ENCODE measurements around the gene TEF.
"Not testable (repeated sequence)": the region's sequence is repeated elsewhere in the genome, so short reads cannot be mapped to it uniquely, and the experiment has no call there.

The TEF gene

DNA sequence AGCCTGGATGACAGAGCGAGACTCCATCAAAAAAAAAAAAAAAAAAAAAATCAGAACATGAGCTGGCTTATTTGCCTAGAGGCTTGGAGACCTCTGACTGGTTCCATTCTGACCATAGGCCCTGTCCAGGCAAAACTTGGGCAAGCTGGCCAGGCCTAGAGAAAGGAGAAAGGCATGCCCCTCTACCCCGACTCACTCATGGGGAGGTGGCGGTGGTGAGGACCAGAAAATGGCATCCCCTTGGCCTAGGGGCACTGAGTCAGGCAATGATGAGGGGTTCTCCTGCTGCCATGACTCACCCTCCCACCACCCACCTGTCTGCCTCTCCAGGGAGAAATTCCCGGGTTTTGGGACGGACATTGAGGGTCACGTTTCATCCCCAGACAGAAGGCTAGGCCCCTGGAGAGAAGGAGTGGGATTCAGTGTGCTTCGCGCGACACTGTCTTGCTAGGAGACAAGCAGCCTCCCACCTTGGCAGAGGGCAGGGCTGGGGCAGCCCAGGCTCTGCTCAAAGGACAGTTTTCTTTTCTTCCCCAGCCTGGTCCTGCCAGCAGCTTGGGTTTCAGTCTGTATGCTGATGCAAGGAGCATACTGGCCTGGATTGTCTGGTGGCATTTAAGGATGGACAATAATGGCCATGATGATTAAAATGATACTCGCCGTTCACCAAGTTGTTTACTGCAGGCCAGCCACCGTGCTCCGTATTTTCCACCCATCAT is 47.6 kb downstream of the TEF start:
- no peak for DNase-seq (ENCODE audit: low read depth)

DNA sequence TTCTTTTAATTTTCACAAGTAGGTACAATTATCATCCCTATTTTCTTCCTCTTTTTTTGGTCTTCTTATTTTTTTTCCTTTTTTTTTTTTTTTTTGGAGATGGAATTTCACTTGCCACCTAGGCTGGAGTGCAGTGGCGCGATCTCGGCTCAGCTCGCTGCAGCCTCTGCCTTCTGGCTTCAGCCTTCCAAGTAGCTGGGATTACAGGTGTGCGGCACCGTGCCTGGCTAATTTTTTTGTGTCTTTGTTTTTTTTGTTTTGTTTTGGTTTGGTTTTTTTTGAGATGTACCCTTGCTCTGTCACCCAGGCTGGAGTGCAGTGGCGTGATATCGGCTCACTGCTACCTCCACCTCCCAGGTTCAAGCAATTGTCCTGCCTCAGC is 48.2 kb downstream of the TEF start:
- no peak for DNase-seq (ENCODE audit: low read depth)

DNA sequence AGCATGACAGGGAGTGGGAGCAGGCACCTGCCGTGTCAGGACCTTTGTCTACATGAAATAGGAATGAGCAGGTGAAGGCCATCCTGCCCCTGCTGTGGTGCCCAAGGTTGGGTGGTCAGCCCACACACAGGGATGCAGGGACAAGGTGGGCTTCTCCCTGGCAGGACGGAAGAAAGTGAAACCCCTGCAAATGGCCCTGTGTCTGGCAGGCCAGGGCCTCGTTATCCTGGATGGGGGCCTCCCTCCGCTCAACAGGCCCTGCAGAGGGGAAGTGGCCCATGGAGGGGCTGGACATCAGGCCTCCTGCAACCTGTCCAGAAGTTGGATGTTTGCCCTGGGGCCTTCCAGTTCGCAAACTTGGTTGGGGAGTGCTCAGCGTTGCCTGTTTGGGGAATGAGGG is 49.9 kb downstream of the TEF start:
- no peak for DNase-seq (ENCODE audit: low read depth)

DNA sequence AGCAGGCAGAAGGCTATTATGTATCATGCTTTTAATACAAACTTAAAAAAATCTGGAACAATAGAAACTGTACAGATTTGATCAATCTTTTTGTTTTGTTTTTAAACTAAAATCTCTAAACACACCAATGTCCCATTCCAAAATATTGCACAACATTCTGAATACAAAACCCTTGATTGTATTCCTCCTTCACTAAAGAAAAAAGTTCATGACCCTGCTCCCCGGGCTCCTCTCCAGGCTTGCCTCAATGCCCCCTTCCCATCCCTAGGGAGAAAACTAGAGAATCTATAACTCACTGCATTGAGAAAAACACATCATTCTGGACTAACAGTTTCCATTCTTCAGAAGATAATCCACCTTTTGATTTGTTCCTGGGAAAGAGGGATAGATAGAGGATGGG is 51.7 kb downstream of the TEF start:
- DNase-seq (ENCODE audit: low read depth): not testable (repeated sequence)

DNA sequence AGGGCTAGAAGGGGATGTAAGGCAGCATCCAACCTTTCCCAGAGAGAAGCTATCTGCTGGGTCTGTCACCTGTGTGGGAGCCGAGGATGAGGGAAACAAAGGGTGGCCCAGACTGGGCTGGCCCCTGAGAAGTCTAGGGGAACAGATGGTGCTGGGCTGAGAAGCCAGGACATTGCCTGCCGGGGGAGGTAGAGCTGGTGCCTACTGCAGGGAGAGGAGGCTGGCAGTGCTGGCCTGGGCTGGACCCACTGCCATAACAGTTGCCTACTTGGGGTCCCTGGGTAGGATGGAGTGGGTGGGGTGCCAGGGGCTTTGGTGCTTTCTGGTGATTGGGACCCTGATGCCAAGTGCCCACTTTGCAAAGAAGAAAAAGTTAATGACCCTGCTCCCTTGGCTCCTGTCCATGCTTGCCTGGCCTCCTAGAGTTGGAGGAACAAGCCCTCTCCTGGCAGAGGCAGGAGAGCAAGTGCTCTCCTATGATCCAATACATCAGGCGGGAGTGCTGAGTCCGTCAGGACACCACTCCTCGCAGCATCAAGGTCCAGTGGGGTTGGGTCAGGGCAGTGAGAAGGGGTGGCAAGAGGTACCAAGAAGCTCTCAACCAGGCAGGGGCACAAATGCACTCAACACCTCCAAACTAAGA is 52.7 kb downstream of the TEF start:
- DNase-seq (ENCODE audit: low read depth): not testable (repeated sequence)

DNA sequence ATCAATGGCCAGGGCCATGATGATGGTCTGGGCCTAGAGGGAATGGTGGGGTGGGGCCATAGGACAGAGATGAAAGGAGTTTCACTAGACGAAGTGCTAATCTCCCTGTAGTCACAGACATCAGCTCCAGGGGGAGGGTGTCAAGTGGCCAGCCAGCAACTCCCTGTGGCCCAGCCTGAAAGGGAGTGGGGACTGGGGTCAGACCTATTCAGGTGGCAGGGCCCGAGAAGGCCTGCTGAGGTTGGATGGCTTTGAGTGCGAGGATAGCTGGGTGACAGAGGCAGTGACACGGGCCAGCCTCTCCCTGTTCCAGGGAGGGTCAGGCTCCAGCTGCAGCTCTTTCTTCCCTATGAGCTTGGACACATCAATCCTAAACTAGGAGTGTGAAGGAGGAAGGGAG is 53.8 kb downstream of the TEF start:
- DNase-seq (ENCODE audit: low read depth): no peak

DNA sequence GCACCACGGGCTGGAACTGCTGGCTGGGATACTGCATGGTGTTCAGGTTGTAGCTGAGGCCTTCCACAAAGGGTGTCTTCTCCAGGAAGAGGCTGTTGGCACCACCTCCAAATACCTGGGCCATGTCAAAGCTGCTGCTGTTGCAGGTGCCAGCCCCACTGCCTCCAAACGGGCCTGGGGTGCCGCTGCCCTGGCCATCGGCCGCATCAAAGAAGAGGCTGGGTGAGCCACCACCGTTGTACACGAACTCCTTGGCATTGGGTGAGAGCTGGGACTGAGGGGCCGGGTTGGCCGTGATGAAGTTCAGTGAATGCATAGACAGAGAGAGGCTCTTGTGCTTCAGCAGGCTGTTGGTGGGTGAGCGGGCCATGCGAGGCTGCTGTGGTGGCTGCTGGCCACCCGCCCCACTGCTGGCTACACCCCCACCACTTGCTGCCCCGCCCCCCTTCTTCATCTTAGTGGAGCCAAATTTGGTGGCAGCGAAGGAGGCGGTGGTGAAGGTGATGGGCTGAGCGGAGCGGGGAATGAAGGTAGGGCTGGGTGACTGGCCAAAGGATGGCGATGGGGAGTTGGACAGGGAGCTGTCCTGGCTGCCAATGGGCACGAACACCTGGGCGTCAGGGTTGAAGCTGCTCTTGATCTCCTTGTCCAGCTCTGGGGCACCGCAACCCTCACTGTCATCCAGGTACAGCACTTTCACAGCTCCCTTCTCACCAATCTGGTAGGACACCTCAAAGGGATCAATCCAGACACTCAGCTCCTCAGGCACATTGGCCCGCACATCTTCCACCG is 54.8 kb downstream of the TEF start:
- DNase-seq (ENCODE audit: low read depth): no peak

DNA sequence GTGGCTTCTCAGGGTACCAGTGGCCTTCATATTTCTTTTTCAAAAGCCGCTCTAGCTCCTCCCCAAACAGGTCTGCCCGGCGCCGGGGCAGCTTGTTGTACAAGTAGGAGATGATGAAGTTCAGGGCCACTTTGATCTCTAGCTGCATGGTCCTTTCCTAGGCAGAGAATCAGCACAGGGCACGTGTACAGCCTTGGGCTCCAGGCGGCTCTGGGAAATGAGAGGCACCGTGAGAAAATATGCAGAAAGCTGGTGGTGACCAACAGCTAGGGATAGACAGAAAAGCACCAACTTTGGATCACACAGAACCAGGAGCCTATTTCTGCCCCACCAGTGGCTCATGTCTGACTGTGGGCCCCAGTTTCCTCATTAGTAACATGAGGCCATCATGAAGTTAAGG is 55.5 kb downstream of the TEF start:
- no peak for DNase-seq (ENCODE audit: low read depth)

DNA sequence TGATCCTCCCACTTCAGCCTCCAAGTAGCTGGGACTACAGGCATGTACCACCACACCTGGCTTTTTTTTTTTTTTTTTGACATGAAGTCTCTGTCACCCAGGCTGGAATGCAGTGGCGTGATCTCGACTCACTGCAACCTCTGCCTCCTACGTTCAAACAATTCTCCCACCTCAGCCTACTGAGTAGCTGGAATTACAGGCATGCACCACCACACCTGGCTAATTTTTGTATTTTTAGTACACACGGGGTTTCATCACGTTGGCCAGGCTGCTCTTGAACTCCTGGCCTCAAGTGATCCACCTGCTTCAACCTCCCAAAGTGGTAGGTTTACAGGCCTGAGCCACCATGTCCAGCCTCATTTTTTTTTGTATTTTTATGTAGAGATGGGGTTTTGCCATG is 58.8 kb downstream of the TEF start:
- not testable (repeated sequence) for DNase-seq (ENCODE audit: low read depth)

DNA sequence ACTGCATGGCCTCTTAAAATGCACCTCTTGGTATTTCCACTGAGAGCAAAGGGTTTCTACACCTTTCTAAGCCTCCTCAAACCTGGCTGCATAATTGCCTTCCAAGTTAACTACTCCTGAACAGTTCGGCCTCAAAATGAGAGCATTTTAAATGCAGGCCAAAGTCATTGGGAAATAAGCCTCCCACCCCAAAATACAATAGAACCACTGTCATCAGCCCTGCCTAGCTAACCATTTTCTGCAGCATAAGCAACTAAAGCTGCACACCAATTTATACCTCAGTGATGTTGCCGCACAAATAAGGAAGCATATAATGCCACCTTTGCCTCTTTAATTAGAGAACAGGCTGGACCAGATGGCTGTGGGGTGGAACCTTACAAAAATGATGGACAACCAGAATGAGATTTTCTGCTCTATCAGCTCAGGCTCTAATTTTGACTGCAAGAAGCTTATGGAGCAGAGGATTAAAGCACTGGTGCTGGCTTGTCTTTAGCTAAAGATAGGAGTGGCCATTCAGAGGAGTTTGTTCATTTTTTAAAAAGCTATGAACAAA is 60.6 kb downstream of the TEF start:
- no peak for DNase-seq (ENCODE audit: low read depth)

DNA sequence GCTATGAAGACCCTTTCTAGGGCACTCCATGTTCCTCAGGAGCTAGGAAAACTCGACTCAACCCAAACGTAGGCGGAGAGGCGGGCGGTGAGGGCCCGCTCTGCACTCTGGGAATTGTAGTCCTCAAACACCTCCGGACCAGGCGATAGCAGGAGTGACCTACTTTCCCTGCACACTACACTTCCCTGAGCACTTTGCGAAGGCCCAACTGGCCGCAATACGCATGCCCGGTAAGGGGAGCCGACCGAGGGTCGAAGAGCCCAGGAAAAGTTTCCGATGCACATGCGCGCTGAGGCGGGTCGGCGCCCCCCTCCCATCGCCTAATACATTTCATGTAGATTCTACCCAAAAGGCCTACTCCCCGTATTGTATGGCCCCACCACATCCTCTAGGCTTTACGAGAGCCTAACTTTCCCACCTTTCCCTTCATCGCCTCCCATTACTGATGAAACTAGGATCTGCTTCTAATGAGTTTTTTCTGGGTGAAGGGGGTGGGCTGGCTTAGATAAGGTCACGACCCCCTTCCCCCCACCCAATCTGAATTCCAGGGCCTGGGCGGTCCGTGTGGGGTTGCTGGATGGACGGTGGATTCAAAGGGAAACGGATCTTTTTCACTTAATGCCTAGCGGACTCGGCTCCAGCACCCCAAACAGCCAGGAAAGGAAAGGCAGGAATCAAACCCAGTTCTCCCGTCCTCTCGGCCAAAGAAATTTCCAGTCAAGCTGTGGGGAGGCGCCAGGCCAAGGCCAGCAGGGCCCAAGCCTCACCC is 62.8 kb downstream of the TEF start:
- DNase-seq (ENCODE audit: low read depth): peak; percentile 87

DNA sequence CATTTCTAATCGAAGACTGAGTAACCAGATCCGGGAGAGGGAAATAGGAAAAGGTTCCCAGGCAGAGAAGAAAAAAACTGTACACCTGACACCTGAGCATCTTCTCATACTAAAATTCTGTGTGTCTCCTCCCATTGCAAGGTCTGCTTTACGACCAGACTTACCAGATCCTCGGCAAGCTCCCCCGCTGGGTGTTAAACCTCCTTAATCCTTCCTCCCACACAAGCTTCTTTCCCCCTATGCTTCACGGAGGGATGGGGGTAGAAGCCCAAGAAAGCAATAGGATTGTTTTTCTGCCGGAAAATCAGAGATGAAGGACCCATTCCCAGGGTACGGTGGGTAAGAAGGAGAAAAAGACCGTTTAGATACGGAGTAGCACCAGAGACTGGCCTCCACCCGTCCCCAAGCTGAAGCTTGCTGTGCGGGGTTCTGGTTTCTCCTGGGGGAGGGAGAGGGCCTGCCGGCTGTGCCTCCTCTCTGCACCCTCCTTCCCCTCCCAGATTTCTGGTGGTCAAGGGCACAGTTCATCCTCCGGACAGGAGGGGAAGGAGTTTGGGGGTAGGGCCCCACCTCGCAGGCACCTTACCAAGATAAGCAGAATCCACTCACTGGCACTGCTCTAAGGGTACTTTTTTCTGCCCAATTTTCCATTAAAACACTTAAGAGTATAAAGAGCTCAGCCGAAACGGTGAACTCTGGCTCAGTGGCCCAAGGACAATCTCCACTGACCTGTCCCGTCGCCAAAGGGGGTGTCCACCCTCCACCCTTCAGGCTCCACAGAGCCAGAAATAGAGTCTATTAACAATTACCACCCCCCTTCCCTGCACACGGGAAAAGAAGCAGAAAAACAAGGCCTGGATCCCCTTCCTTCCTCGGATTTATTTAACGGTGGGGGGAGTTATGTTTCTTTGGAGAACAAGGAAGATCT is 63.7 kb downstream of the TEF start:
- no peak for DNase-seq (ENCODE audit: low read depth)

DNA sequence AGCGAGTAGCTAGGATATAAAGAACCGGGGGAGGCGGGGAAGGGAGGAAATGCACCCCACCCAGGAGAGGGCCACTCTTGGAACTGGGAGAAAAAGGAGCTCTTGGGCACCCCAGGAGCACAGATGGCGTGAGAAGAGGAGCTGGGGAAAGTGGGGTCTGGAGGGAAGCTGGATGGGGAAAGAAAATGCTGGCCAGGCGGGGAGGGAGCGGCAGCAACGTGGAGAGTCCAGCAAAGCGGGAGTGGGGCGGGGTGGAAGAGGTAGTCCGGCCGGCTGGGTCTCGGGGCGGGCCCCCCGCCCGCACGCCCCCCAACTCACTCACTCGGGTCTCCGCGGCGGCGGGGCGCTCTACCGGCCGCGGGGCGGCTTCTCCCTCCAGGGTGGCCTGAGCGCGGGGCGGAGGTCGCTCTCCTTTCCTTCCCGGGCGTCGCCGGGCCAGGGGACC is 64.3 kb downstream of the TEF start:
- no peak for DNase-seq (ENCODE audit: low read depth)

DNA sequence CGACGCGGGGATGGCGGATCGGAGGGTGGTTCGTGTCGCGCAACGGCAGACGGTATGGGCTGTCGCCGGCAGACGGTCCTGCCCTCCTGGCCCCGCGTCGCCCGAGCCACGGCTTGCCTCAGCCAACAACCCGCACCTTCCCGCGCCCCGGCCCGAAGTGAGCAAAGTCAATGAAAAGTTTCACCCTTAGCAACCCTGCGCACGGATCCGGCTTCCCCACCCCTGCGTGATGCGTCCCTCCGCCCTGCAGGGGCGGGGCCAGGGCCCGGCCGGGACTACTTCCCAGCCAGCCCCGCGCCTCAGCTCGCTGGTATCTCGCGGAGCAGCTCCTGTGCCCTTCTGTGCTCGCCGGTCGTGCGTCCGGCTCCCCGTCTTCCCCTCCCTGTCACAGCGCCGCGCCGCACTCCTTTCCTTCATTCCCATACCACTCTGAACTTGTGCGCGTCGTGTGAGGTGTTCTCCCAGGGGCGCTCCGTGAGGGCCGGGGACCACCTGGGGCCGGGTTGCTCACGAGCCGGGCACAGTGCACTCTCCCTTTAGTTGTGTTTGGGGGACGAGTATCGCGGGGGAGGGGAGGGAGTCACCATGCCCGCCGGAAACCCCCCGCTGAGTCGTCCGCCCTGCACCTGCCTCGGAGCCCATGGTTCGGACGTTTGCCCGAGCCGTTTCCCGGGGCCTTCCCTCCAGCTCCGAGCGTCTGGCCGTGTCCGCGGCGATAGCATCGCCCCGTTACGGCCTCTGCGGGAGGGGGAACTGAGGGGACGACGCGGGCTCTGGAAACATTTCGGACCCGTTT is 65.1 kb downstream of the TEF start, which contains the start of gene TOB2:
Gene TOB2 (minus strand): TSS at position 163 of the 796 bp plus-strand sequence. CDS start 9,456 bp downstream, outside the sequence.
- DNase-seq (ENCODE audit: low read depth): peak; percentile 77

DNA sequence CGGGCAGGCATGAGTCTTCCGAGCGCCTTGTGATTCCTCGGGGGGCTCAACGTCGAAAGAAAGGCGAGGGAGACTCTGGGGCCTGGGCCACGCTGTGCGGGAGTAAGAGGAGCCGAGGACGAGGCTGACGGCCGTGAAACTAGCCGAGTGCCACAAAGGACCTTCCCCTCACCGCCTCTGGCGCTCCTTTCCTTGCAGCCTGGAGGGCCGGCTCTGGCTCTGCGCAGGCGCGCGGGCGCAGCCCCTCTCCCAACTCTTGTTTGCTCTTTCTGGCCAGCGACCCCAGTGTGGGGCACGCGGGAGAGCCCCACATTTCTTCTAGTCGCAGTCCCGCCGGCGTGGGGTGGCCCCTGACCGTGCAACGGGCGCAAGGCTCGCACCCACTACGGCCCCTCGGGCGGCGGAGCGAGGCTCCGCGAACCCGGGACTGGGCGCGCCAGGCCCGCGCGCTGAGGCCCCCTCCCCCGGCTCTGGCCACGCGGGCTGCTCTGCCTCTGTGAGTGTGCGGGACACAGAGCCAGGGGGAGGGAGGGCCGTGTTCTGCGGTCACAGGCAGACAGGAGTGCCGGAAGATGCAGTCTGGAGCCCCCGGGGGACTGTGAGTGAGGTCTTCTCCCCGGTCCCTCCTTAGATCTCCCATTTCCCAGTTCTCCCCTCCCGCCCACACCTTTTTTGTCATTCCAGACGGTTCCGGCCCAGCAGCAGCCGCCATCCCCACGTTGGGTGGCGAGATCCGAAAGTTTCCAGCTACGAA is 65.9 kb downstream of the TEF start:
- peak; percentile 6 for DNase-seq (ENCODE audit: low read depth)

DNA sequence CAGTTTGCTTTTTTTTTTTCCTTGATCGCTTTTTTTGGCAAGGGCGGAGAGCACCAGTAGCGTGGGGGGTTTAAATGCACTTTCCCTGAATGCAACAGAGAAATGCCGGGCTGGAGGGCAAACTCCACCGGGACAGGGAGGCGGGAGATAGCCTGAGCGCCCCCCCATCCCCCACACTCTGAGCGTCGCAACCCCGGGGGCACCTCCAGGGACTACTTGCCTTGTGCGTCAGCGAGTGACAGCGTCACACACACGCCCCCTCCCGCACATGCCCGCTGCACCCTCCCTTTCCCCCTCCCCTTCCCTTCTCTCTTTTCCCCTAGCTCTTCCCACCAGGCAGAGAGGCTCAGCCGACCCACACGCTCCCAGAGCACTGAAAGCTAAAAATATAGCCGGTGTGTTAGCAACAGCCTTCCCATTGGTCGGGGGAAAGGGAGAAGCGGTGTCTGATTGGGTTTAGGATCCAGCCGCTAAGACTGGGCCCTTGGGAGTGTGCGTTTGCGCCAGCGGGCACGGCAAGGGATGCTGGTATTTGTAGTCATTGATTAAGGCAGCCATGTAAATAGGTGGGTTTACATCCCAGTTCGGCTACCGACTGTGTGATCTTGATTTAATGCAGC is 66.6 kb downstream of the TEF start:
- peak; percentile 99 for DNase-seq (ENCODE audit: low read depth)
